IPS-11a (cell line): Measurements from ENCODE around the gene ALDOC.
A peak's percentile ranks its signal among the peaks of the same experiment; 100 is the strongest.
"Not testable (repeated sequence)": the region's sequence is repeated elsewhere in the genome, so short reads cannot be mapped to it uniquely, and the experiment has no call there.

ENCODE experiments used
- H3K4me3 ChIP-seq: one replicate; pipeline ENCODE4 v1.5.1; 2013; ENCODE audit warnings: low read depth, low read length, control low read depth

ALDOC gene

GRCh38 chr17:28576758-28577465 is at the start of gene ALDOC:
Gene ALDOC, minus strand, starts transcription at chr17:28576895. Its CDS starts 1,363 bp downstream, at chr17:28575532.
- no peak within 1 kb of the TSS for H3K4me3 ChIP-seq

DNA sequence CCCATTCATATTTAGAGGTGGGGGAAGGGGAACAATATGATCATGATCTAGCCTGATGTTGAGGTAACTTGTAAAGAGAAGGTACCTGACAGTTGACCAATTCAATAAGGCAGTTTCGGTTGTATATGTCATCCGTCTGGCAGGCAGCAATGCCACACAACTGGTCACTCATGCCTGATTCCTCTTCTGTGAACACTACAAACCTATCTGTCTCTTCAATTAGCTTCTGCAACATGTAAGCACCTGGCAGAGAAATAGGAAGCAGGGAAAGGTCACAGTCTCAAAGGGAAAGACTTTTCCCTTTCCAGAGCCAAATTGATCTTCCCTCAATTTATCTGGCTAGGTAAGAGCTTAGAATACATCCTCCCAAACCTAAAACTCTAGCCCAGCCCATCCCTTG is 47.5 kb upstream of the ALDOC start:
- H3K4me3 ChIP-seq = no peak overlapping the region

DNA sequence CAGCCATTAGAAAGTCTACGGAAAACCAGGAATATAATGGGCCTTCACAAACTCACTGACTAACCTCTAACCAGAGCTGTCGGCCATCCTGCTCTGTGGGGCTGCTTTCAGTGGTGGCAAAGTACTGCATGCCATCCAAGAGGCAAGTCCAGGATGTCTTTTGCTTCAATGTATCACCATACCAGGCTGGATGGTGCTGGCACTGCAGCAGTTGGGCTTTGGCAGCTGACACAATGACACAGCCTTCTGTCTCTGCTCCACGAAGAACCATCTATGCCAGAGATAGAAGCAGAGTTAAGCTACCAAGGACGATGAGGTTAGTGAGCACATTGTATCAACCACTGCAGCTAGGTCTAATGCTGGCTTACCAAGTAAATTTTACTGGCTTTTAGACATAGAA is 47.0 kb upstream of the ALDOC start:
- no peak overlapping the region for H3K4me3 ChIP-seq

DNA sequence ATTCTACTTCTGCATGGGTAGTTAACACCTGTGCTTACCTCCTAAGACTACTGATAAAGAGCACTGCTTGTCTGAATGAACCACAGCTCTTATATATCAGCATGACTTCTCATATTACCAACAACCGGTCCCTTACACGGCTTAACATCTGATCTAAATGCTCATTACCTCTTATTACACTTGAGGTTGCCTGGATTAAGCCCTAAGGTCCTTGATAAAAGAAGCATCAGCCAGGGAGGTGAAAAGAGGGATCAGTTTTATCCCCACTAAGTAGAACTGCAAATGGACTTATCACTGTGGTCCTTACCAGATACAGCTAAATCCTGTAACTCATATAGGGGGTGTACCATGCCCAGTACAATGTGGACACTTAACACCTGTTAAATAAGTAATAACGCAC is 45.5 kb upstream of the ALDOC start:
- no peak overlapping the region for H3K4me3 ChIP-seq

GRCh38 chr17:28620010-28620409 is 43.3 kb upstream of the ALDOC start:
- no peak overlapping the region for H3K4me3 ChIP-seq

GRCh38 chr17:28618464-28618863 is 41.8 kb upstream of the ALDOC start:
- no peak overlapping the region for H3K4me3 ChIP-seq

DNA sequence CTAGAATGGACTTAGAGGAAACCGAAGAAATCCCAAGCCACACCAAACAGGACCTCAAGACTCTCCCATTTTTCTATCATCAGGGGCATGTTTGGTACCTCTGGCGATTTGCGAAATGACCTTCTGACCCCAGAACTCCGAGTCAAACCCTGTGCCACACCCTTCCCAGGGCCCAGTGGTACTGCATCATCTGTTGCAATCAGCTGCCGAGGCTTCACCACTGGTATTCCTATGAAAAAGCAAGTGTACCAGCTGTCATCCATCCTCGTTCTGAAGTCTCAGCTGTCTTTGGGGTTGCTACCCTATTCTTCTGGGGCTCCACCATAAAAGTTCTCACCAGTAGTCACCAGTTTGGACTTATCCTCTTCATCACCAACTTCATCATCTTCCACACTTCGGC is 39.6 kb upstream of the ALDOC start:
- no peak overlapping the region for H3K4me3 ChIP-seq

DNA sequence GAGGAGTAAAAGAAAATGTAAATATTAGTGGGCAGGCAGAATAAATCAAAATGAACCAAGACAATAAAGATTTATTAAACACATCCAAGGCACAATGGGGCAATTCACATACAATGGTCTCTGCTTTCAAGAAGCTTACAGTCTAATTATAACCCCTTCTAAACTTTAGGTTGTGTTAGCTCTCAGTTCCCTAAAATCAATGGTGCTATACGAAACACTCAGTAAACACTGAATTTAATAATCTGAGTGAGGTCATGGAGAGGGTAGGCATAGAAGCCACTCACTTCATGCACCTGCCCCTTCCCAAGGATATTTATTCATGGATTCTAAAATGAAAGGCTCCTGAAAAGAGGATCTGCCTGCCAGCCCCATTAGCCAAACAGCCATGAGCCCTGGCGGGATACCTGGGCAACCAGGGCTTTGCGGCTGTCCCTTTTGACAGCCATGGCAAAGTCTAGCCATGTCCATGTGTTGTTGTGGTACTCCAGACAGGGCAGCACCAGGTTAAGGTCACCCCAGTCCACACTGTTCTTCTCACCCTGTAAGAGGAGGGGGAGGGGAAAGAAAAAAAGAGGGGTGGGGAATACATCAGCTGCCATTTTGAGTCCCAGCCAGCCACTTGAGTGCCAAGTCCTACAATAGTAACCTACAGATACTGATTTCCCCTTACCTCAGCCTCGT is 38.7 kb upstream of the ALDOC start:
- H3K4me3 ChIP-seq = no peak overlapping the region

DNA sequence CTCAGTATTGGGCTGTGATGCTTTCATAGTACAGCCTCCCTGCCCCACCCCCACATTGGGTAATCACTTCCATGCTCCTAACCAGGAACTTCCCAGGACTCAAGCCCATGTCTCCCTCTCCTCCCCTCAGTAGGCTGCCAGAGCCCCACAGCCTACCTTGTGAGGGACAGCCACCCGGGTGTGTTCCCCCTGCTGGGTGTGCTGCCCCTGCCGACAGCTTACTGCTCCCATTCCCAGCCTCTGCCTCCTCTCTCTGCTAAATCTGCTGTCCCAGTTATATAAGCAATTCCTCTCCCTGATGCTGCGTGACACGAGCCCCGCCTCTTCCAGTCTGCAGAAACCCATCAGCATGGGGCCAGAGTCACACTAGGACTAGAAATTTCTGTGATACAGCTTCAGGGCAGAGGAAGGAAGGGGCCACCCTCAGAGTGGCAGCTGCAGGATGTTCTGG is 37.3 kb upstream of the ALDOC start, which contains the start of gene RSKR:
Gene RSKR (minus strand): TSS at position 255 of the 451 bp plus-strand sequence. CDS start 24 bp downstream, at position 231.
- H3K4me3 ChIP-seq = no peak within 1 kb of the TSS

DNA sequence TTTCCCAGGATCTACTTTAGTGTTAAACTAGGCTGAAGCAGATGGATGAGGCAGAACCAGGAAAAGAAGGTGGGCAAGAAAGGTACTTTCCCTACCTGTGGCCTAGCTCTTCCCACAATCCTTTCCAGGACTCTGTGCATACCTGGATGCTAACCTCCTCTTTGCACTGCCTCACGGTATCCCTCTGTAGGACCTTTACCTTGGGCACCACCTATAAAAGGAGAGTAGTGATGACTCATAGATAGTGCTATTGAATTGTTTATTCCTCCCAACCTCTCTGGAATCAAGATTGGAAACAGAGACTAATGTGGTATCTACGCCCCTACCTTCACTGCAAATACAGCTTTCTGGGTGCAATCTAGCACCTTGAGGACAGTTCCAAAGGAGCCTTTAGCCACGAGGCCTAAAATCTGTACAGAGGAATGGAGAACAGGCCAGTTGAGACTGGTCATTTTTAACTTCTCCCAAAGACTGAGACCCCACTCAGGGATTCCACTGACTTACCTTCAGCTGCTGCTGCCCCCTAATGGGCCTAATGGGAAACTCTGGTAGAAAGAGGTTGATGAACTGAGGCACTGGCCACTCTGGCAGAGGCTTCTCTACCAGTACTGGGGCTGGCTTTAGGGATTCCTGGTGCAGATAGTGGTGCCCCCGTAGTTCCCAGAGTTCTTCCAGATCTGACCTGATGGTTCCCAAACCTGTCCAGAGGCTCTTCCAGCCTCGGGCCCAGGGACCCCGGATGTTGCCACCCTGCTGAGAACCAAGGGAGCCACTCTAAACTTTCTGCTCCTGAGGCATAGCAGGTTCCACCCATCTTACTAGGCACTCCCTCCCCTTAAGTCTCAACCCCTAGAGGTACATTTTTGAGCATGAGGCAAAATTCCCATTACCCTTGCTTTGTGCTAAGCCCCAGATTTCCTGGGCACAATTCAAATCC is 36.5 kb upstream of the ALDOC start:
- H3K4me3 ChIP-seq = no peak overlapping the region

DNA sequence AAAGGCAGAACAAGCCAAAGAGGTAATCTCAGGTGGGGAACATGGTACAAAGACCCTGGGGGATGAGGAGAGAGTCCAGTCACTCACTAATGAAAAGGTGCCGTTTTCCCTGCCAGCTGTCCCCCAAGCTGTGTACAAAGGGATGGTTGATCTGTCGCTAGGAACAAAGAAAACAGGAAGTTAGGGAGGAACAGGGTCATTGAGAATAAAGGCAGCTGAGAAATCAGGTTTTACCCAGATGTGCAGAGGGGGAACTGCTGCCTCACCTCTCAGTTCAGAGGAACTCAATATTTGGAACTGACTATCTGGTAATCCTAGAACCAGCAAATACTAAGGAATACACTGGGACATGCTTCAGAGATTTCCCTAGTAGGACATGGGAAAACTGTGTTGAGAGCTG is 35.8 kb upstream of the ALDOC start:
- H3K4me3 ChIP-seq = no peak overlapping the region

- no peak overlapping the region for H3K4me3 ChIP-seq
These were observed 33.7 kb upstream of the ALDOC start for GRCh38 chr17:28610376-28610775.

- H3K4me3 ChIP-seq = not testable (repeated sequence)
These were observed 27.3 kb upstream of the ALDOC start for GRCh38 chr17:28604031-28604430.

- H3K4me3 ChIP-seq = peak overlapping the region; percentile 71
These were observed 22.9 kb upstream of the ALDOC start for GRCh38 chr17:28599311-28600184.

- peak within 1 kb of the TSS; percentile 71 for H3K4me3 ChIP-seq
These were observed 22.2 kb upstream of the ALDOC start, which contains the start of gene SPAG5 for GRCh38 chr17:28598799-28599310. Gene SPAG5, minus strand, starts transcription at chr17:28599025. Its CDS starts 79 bp downstream, at chr17:28598946.

GRCh38 chr17:28598389-28598788 is 21.7 kb upstream of the ALDOC start:
- H3K4me3 ChIP-seq = peak overlapping the region; percentile 71

GRCh38 chr17:28597606-28598383 is 21.1 kb upstream of the ALDOC start:
- H3K4me3 ChIP-seq = peak overlapping the region; percentile 71

GRCh38 chr17:28592260-28592659 is 15.6 kb upstream of the ALDOC start:
- no peak overlapping the region for H3K4me3 ChIP-seq

DNA sequence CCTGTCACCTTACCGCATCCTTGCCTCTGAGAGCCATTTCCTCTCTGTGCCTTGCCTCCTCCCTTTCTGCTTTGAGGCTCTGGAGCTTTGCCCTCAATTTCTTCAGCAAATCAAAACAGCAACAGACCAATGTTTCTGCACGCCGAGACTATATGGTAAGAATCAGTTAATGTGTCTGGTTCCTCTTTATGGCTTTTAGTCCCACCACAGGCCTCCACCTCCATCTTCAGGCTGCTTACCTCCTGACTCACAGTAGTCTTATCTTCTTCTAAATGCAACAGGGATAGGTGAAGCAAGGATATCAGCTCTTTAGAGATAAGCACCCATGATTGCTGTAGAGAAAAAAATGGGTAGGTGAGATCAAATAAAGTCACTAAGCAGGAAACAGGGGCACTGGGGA is 9.2 kb upstream of the ALDOC start:
- H3K4me3 ChIP-seq = no peak overlapping the region
